ENCODE measurements around the gene FOXP1. TPM values are rescaled to one million over a fixed set of nuclear protein-coding genes. Genes with fewer than 3 reads are reported as not detected.

The FOXP1 gene
- total RNA-seq, 1 donor: 195 TPM

GRCh38 chr3:71616571-71617021, 33.1 kb upstream of the FOXP1 start:
- Histone ChIP-seq H3K4me2 (ENCODE audit: insufficient read depth, low read length) (no peak overlapping the region), H3K27ac (ENCODE audit: low read depth, low read length) (no peak overlapping the region), H3K36me3 (ENCODE audit: insufficient read depth, low read length) (no peaks in the 10 kb centered on the region), H2AFZ (ENCODE audit: low read length) (no peak overlapping the region), H3K79me2 (ENCODE audit: insufficient read depth, low read length) (no peaks in the 10 kb centered on the region), H4K20me1 (ENCODE audit: insufficient read depth, low read length) (no peaks in the 10 kb centered on the region), H3K4me1 (ENCODE audit: insufficient read depth, low read length) (no peaks in the 10 kb centered on the region), H3K9me3 (ENCODE audit: low read depth, low read length) (no peaks in the 10 kb centered on the region), H3K27me3 (ENCODE audit: insufficient read depth, low read length) (peaks cover 7% of the 10 kb centered on the region), H3K4me3 (ENCODE audit: insufficient read depth, low read length) (no peak overlapping the region)
- no peak for DNase-seq (ENCODE audit: insufficient read length, low spot score, missing footprints)
- TF ChIP-seq CTCF (IDR thresholded peaks at IDR 0.05; ENCODE audit: extremely low read depth, low read depth, low read length): no peak

GRCh38 chr3:71614869-71615268, 31.3 kb upstream of the FOXP1 start:
- Histone ChIP-seq H4K20me1 (ENCODE audit: insufficient read depth, low read length) (no peaks in the 10 kb centered on the region), H3K4me1 (ENCODE audit: insufficient read depth, low read length) (no peaks in the 10 kb centered on the region), H3K9me3 (ENCODE audit: low read depth, low read length) (no peaks in the 10 kb centered on the region), H3K4me2 (ENCODE audit: insufficient read depth, low read length) (no peak overlapping the region), H3K4me3 (ENCODE audit: insufficient read depth, low read length) (no peak overlapping the region), H3K36me3 (ENCODE audit: insufficient read depth, low read length) (no peaks in the 10 kb centered on the region), H2AFZ (ENCODE audit: low read length) (no peak overlapping the region), H3K27me3 (ENCODE audit: insufficient read depth, low read length) (no peaks in the 10 kb centered on the region), H3K27ac (ENCODE audit: low read depth, low read length) (no peak overlapping the region), H3K79me2 (ENCODE audit: insufficient read depth, low read length) (no peaks in the 10 kb centered on the region)
- DNase-seq (ENCODE audit: insufficient read length, low spot score, missing footprints): no peak
- TF ChIP-seq CTCF (IDR thresholded peaks at IDR 0.05; ENCODE audit: extremely low read depth, low read depth, low read length): no peak

- H3K27ac ChIP-seq (ENCODE audit: low read depth, low read length): no peak overlapping the region
- H3K36me3 ChIP-seq (ENCODE audit: insufficient read depth, low read length): no peaks in the 10 kb centered on the region
- no peaks in the 10 kb centered on the region for H3K27me3 ChIP-seq (ENCODE audit: insufficient read depth, low read length)
- no peaks in the 10 kb centered on the region for H3K4me1 ChIP-seq (ENCODE audit: insufficient read depth, low read length)
- H3K4me3 ChIP-seq (ENCODE audit: insufficient read depth, low read length): no peak overlapping the region
- no peak overlapping the region for H3K4me2 ChIP-seq (ENCODE audit: insufficient read depth, low read length)
- no peak for DNase-seq (ENCODE audit: insufficient read length, low spot score, missing footprints)
- H3K9me3 ChIP-seq (ENCODE audit: low read depth, low read length): no peaks in the 10 kb centered on the region
- no peak overlapping the region for H2AFZ ChIP-seq (ENCODE audit: low read length)
- no peak for TF ChIP-seq CTCF (IDR thresholded peaks at IDR 0.05; ENCODE audit: extremely low read depth, low read depth, low read length)
- no peaks in the 10 kb centered on the region for H4K20me1 ChIP-seq (ENCODE audit: insufficient read depth, low read length)
- no peaks in the 10 kb centered on the region for H3K79me2 ChIP-seq (ENCODE audit: insufficient read depth, low read length)
Observed at GRCh38 chr3:71614426-71614825, 30.9 kb upstream of the FOXP1 start.

- H3K27me3 ChIP-seq (ENCODE audit: insufficient read depth, low read length): no peaks in the 10 kb centered on the region
- H3K79me2 ChIP-seq (ENCODE audit: insufficient read depth, low read length): no peaks in the 10 kb centered on the region
- TF ChIP-seq CTCF (IDR thresholded peaks at IDR 0.05; ENCODE audit: extremely low read depth, low read depth, low read length): no peak
- no peak overlapping the region for H2AFZ ChIP-seq (ENCODE audit: low read length)
- H3K4me3 ChIP-seq (ENCODE audit: insufficient read depth, low read length): no peak overlapping the region
- H4K20me1 ChIP-seq (ENCODE audit: insufficient read depth, low read length): no peaks in the 10 kb centered on the region
- H3K36me3 ChIP-seq (ENCODE audit: insufficient read depth, low read length): no peaks in the 10 kb centered on the region
- no peak for DNase-seq (ENCODE audit: insufficient read length, low spot score, missing footprints)
- H3K9me3 ChIP-seq (ENCODE audit: low read depth, low read length): no peaks in the 10 kb centered on the region
- H3K4me1 ChIP-seq (ENCODE audit: insufficient read depth, low read length): no peaks in the 10 kb centered on the region
- H3K4me2 ChIP-seq (ENCODE audit: insufficient read depth, low read length): no peak overlapping the region
- H3K27ac ChIP-seq (ENCODE audit: low read depth, low read length): no peak overlapping the region
Observed at GRCh38 chr3:71611099-71611498, 27.6 kb upstream of the FOXP1 start.
